GM12878 (cell line): ENCODE results near the gene LMO7. TPM values are rescaled to one million over a fixed set of nuclear protein-coding genes. Genes with fewer than 3 reads are reported as not detected.

Experiments
- ATAC-seq: fragments of 200-7000 bp; cut with Tn5 transposase; 3 replicates; pipeline ENCODE4 v1.9.1; 2020; ENCODE audit warnings: mild to moderate bottlenecking, moderate library complexity
- BruUV-seq: library from RNA; stranded (reverse); fragments of 400-500 nt; replicated peaks from 2 replicates; lab custom pipeline; 2021; lab: Mats Ljungman, UMichigan
- CTCF ChIA-PET: fragments of 300-600 bp; sonication (Branson Sonifier 250); formaldehyde crosslinking; extraction: SDS; loops from one replicate; lab custom pipeline; 2021; ENCODE audit warnings: inconsistent platforms; lab: Yijun Ruan, JAX
- POLR2A ChIA-PET: fragments of 350-600 bp; formaldehyde crosslinking; extraction: SDS; loops from one replicate; lab custom pipeline; 2021; ENCODE audit warnings: inconsistent platforms; lab: Charles Lee
- RAD21 ChIA-PET: fragments of 300-600 bp; sonication (Branson Sonifier 250); formaldehyde crosslinking; loops from one replicate; lab custom pipeline; 2023; ENCODE audit warnings: antibody characterized with exemption; ENCODE audit not compliant: unreplicated experiment; lab: Charles Lee
- SMC1A ChIA-PET: fragments of 300-600 bp; sonication (Branson Sonifier 250); formaldehyde crosslinking; loops from one replicate; lab custom pipeline; 2023; ENCODE audit not compliant: unreplicated experiment, uncharacterized antibody; lab: Charles Lee
- DNase-seq: peaks from one replicate; pipeline ENCODE4 v3.0.0-alpha.2; 2011; ENCODE audit warnings: low read depth, low spot score
- FAIRE-seq: peaks from 3 replicates; lab custom pipeline; 2011; peaks lifted over from hg19 to GRCh38; lab: Jason Lieb, UNC
- H2AFZ ChIP-seq: 2 replicates; pipeline ENCODE4 v1.6.0; 2011; ENCODE audit warnings: low read depth, low read length, control low read depth; ENCODE audit not compliant: control insufficient read depth
- H3K27ac ChIP-seq: 2 replicates; pipeline ENCODE4 v1.5.1; 2011; ENCODE audit warnings: control low read depth; ENCODE audit not compliant: control insufficient read depth, insufficient read depth
- H3K27me3 ChIP-seq, 2 experiments: replicated peaks in 1 of 2; 2 replicates each; pipeline versions ENCODE4 v1.6.0 to v1.6.1; 2011; ENCODE audit warnings: low read length in 1 of 2; ENCODE audit not compliant: control insufficient read depth in 2 of 2, insufficient read depth in 2 of 2
- H3K36me3 ChIP-seq, 2 experiments: 2 replicates each; pipeline ENCODE4 v1.5.1; 2011; ENCODE audit warnings: low read length in 1 of 2; ENCODE audit not compliant: control insufficient read depth in 2 of 2, insufficient read depth in 2 of 2
- H3K4me1 ChIP-seq: 2 replicates; pipeline ENCODE4 v1.6.1; 2011; ENCODE audit warnings: mild to moderate bottlenecking, low read length, moderate library complexity, mixed read lengths; ENCODE audit not compliant: control insufficient read depth, insufficient read depth
- H3K4me2 ChIP-seq: 2 replicates; pipeline ENCODE4 v1.6.0; 2011; ENCODE audit warnings: control low read depth; ENCODE audit not compliant: control insufficient read depth, insufficient read depth
- H3K4me3 ChIP-seq: fragments of 200-600 bp; sonication (generic); 2 replicates; pipeline ENCODE4 v1.5.1; 2016
- H3K79me2 ChIP-seq: 2 replicates; pipeline ENCODE4 v1.6.0; 2011; ENCODE audit warnings: low read length; ENCODE audit not compliant: control insufficient read depth, insufficient read depth
- H3K9ac ChIP-seq: 2 replicates; pipeline ENCODE4 v1.8.0; 2011; ENCODE audit warnings: low read length, control low read depth, mixed read lengths; ENCODE audit not compliant: control insufficient read depth, insufficient read depth
- H3K9me3 ChIP-seq: replicated peaks from 3 replicates; pipeline ENCODE4 v1.5.1; 2011; ENCODE audit warnings: mild to moderate bottlenecking, low read length; ENCODE audit not compliant: control insufficient read depth, insufficient read depth
- H4K20me1 ChIP-seq: 2 replicates; pipeline ENCODE4 v1.6.0; 2011; ENCODE audit not compliant: control insufficient read depth, insufficient read depth
- BCLAF1 ChIP-seq: fragments of 450-650 bp; IDR thresholded peaks from 2 replicates; pipeline ENCODE4 v1.6.1; 2017; ENCODE audit warnings: antibody characterized with exemption, mild to moderate bottlenecking, moderate library complexity
- CREB1 ChIP-seq: IDR thresholded peaks from 2 replicates; pipeline ENCODE4 v1.6.1; 2012; ENCODE audit warnings: low read depth, mild to moderate bottlenecking, inconsistent platforms
- HDAC2 ChIP-seq: fragments of 200-600 bp; sonication (generic); IDR thresholded peaks from 2 replicates; pipeline ENCODE4 v1.6.1; 2017
- IRF4 ChIP-seq: IDR thresholded peaks from 2 replicates; pipeline ENCODE4 v1.6.1; 2011; ENCODE audit warnings: low read depth, low read length
- MYB ChIP-seq: fragments of 150-350 bp; IDR thresholded peaks from 2 replicates; pipeline ENCODE4 v1.6.1; 2014; ENCODE audit warnings: mild to moderate bottlenecking, low read depth, low read length, borderline replicate concordance
- NFXL1 ChIP-seq: fragments of 450-650 bp; IDR thresholded peaks from 2 replicates; pipeline ENCODE4 v1.6.1; 2017; ENCODE audit warnings: antibody characterized with exemption, mild to moderate bottlenecking, borderline replicate concordance
- TCF12 ChIP-seq: IDR thresholded peaks from 2 replicates; pipeline ENCODE4 v1.6.1; 2011; ENCODE audit warnings: low read depth, mild to moderate bottlenecking, low read length
- ZNF24 ChIP-seq: fragments of 450-650 bp; IDR thresholded peaks from 2 replicates; pipeline ENCODE4 v1.6.1; 2017; ENCODE audit warnings: antibody characterized with exemption, mild to moderate bottlenecking
- WGBS: methylation state at CpG from one replicate; pipeline ENCODE4 v1.1.6; 2016; ENCODE audit warnings: low lambda C conversion rate; ENCODE audit not compliant: insufficient replicate concordance, insufficient coverage; ENCODE audit errors: missing lambda C conversion rate; 5-methylcytosine and 5-hydroxymethylcytosine counted together
- in situ Hi-C: fragments of 300-500 bp; cut with MboI; formaldehyde crosslinking; loops from 9 replicates; pipeline ENCODE4 v1.14.3; 2018; ENCODE audit warnings: mixed read lengths
- intact Hi-C: fragments of 100-400 bp; cut with micrococcal nuclease; formaldehyde crosslinking; loops from one replicate; pipeline ENCODE4 v1.14.2; 2022; ENCODE audit not compliant: unreplicated experiment
- polyA plus RNA-seq, 11 experiments: library from polyadenylated mRNA; depleted of rRNA in 4 of 11; unstranded in 6 of 11; stranded (reverse) in 5 of 11; fragments of >200 nt; fragmentation: Nextera tagmentation in 4 of 11; fragmentation: Illumina TruSeq in 1 of 11; extraction: Ambion mirVana in 4 of 11; extraction: Trizol in 1 of 11; gene quantifications; 1 replicate in 1 of 11; 2 replicates in 10 of 11; pipeline versions ENCODE4 v1.2.1 to v1.2.3, GENCODE V29; 2011 to 2016; ENCODE audit warnings: inconsistent platforms in 2 of 11, missing spikeins in 2 of 11, low read depth in 1 of 11
- total RNA-seq, 4 experiments: library from RNA; depleted of rRNA in 3 of 4; stranded (reverse); fragments of >200 nt in 3 of 4; fragmentation: Illumina TruSeq in 1 of 4; extraction: Trizol in 1 of 4; gene quantifications; 2 replicates each; pipeline versions ENCODE4 v1.2.1 to v1.2.3, GENCODE V29; 2013 to 2021

The LMO7 gene
- total and polyA plus RNA-seq, 10 of the 15 experiments (the other 5 are each of a cell fraction or from before 2014, with no cell fraction given) = 8.5 to 67.8 (median 36.8) TPM

- TF ChIP-seq IRF4 (no peak), MYB (no peak), BCLAF1 (no peak), TCF12 (no peak), HDAC2 (no peak)
Measured at GRCh38 chr13:75788481-75788981, 152.4 kb downstream of the LMO7 start (continued).

- POLR2A ChIA-PET = interaction anchor here (0.8 kb wide), 1 partner anchor 28 kb away, joined by 3 read pairs; no protein-coding TSS in a partner anchor
- H3K27ac ChIP-seq = no peak overlapping the region
- no peaks in the 10 kb centered on the region; the same call in 1 of the 2 replicates for H3K79me2 ChIP-seq
- RAD21 ChIA-PET = interaction anchor here (1.8 to 3.4 kb wide), 2 partner anchors 29 to 94 kb away, joined by 5 to 14 read pairs; no protein-coding TSS in a partner anchor
- no peaks in the 10 kb centered on the region for H4K20me1 ChIP-seq
- intact Hi-C loops = no loop called here
- ATAC-seq (no peak), FAIRE-seq (no peak), DNase-seq (no peak)
- 81% methylated on average over 9 of the region's 9 CpGs for WGBS
- in situ Hi-C loops = no loop called here
- no peak overlapping the region for H3K4me3 ChIP-seq
- BruUV-seq = no TSS peak
- no peaks in the 10 kb centered on the region for H3K36me3 ChIP-seq
- H3K9ac ChIP-seq = no peak overlapping the region
- CTCF ChIA-PET = interaction anchor here (1.2 kb wide), 1 partner anchor 10 kb away, joined by 3 read pairs; no protein-coding TSS in a partner anchor
- H3K27me3 ChIP-seq = no peaks in the 10 kb centered on the region
- no peak overlapping the region for H2AFZ ChIP-seq
- SMC1A ChIA-PET = interaction anchor here (1.1 to 7.2 kb wide), 4 partner anchors 8 to 85 kb away, joined by 3 to 50 read pairs (median 4); no protein-coding TSS in a partner anchor
- no peaks in the 10 kb centered on the region; the same call in 2 of the 3 replicates for H3K9me3 ChIP-seq
- no peak for TF ChIP-seq NFXL1
- TF ChIP-seq ZNF24 = no peak
- no peak for TF ChIP-seq BCLAF1
- no peak for TF ChIP-seq CREB1
- no peak overlapping the region for H3K4me2 ChIP-seq
- no peaks in the 10 kb centered on the region for H3K4me1 ChIP-seq
Measured at GRCh38 chr13:75789451-75790197, 153.5 kb downstream of the LMO7 start.
